Kidney (tissue), 14 donors: ENCODE results near the gene SCN10A. TPM values are rescaled to one million over a fixed set of nuclear protein-coding genes. Genes with fewer than 3 reads are reported as not detected.
A peak's percentile ranks its signal among the peaks of the same experiment; 100 is the strongest.

Experiments used
- DNase-seq, 5 donors: peaks; one replicate each; pipeline ENCODE4 v3.0.0-alpha.2; 2013 to 2020
- FAIRE-seq: peaks from 2 replicates; lab custom pipeline; 2012; peaks lifted over from hg19 to GRCh38; lab: Jason Lieb, UNC
- H3K27ac ChIP-seq, 2 donors: one replicate each; pipeline ENCODE4 v1.7.0; 2013; ENCODE audit warnings: low read depth in 2 of 2, low read length in 2 of 2, inconsistent platforms in 1 of 2
- H3K27me3 ChIP-seq: one replicate; pipeline ENCODE4 v1.7.1; 2013; ENCODE audit warnings: low read length, inconsistent platforms; ENCODE audit not compliant: control insufficient read depth, insufficient read depth
- H3K36me3 ChIP-seq, 3 donors: one replicate each; pipeline versions ENCODE4 v1.7.0 to v1.7.1; 2013; ENCODE audit warnings: low read length in 3 of 3, control low read depth in 1 of 3, inconsistent platforms in 1 of 3; ENCODE audit not compliant: insufficient read depth in 3 of 3, control insufficient read depth in 2 of 3
- H3K4me1 ChIP-seq, 3 donors: one replicate each; pipeline versions ENCODE4 v1.7.0 to v1.7.1; 2013; ENCODE audit warnings: low read length in 3 of 3, inconsistent platforms in 1 of 3, low read depth in 1 of 3; ENCODE audit not compliant: control insufficient read depth in 2 of 3, insufficient read depth in 2 of 3
- H3K4me3 ChIP-seq, 3 donors: one replicate each; pipeline versions ENCODE4 v1.7.0 to v1.8.1; 2013; ENCODE audit warnings: low read length in 3 of 3, control low read depth in 1 of 3, inconsistent platforms in 1 of 3
- H3K9ac ChIP-seq, 3 donors: one replicate each; pipeline versions ENCODE4 v1.7.0 to v1.7.1; 2013; ENCODE audit warnings: low read length in 3 of 3, control low read depth in 1 of 3, inconsistent platforms in 1 of 3
- H3K9me3 ChIP-seq, 3 donors: one replicate each; pipeline versions ENCODE4 v1.7.0 to v1.7.1; 2013; ENCODE audit warnings: low read length in 3 of 3, control low read depth in 1 of 3, inconsistent platforms in 1 of 3; ENCODE audit not compliant: control insufficient read depth in 2 of 3, insufficient read depth in 1 of 3
- CTCF ChIP-seq: IDR thresholded peaks from 3 replicates; pipeline ENCODE4 v1.5.1; 2012; ENCODE audit warnings: mild to moderate bottlenecking, moderate library complexity, borderline replicate concordance; ENCODE audit not compliant: insufficient read depth; ENCODE audit errors: extremely low read depth
- intact Hi-C: fragments of 100-400 bp; cut with DNase I; formaldehyde crosslinking; loops from one replicate; pipeline ENCODE4 v1.11.1; 2022
- polyA plus RNA-seq: library from polyadenylated mRNA; stranded (reverse); fragments of 350-450 nt; fragmentation: Illumina TruSeq; extraction: RNeasy Lipid Tissue Mini Kit (QIAGEN cat#74804); gene quantifications from one replicate; pipeline ENCODE4 v1.2.3, GENCODE V29; 2014; ENCODE audit warnings: low read depth, low replicate concordance; ENCODE audit not compliant: insufficient read depth
- total RNA-seq: library from RNA; stranded (reverse); fragmentation: NEBNext Ultra II Directional; extraction: Animal tissue kit (Norgen Biotek cat#: 25700); gene quantifications from one replicate; pipeline ENCODE4 v1.2.1, GENCODE V29; 2021
- donor health status: control.
- donor health status: control.
- donor health status: control.
- donor health status: control.
- donor health status: control.
- donor health status: DM: yes; HTN: yes; CAD: no.
- donor health status: Normal renal cell carcinoma (clear cell type).

Gene SCN10A
- total and polyA plus RNA-seq, 2 donors from 2014 or later, result not detected

GRCh38 chr3:38658841-38659240, 157.2 kb downstream of the SCN10A start:
- no peak for TF ChIP-seq CTCF
- H3K27me3 ChIP-seq, result no peaks in the 10 kb centered on the region
- H3K36me3 ChIP-seq, result no peaks in the 10 kb centered on the region
- no peak overlapping the region for H3K4me3 ChIP-seq
- FAIRE-seq (no peak), DNase-seq (peak in 2 of 5 donors; percentile 31 to 33)
- no peak overlapping the region for H3K27ac ChIP-seq
- no peaks in the 10 kb centered on the region for H3K4me1 ChIP-seq
- H3K9me3 ChIP-seq, result peaks cover 0 to 6% (median 0%) of the 10 kb centered on the region in 3 donors
- intact Hi-C loops, result loop anchor here (10.0 kb wide), 1 partner anchor 134 kb away; no protein-coding TSS in a partner anchor
- H3K9ac ChIP-seq, result no peak overlapping the region

- Histone ChIP-seq H3K36me3 (no peaks in the 10 kb centered on the region), H3K27me3 (no peaks in the 10 kb centered on the region), H3K4me1 (no peaks in the 10 kb centered on the region), H3K4me3 (no peak overlapping the region), H3K9me3 (peaks cover 0 to 5% (median 0%) of the 10 kb centered on the region in 3 donors), H3K27ac (no peak overlapping the region), H3K9ac (no peak overlapping the region)
- FAIRE-seq (no peak), DNase-seq (no peak)
- intact Hi-C loops, result loop anchor here (10.0 kb wide), 1 partner anchor 133 kb away; no protein-coding TSS in a partner anchor
- no peak for TF ChIP-seq CTCF
Observed at GRCh38 chr3:38657369-38657768, 158.6 kb downstream of the SCN10A start.

- Histone ChIP-seq H3K36me3 (no peaks in the 10 kb centered on the region), H3K27me3 (no peaks in the 10 kb centered on the region), H3K4me3 (no peak overlapping the region), H3K9me3 (no peaks in the 10 kb centered on the region), H3K9ac (no peak overlapping the region), H3K4me1 (no peaks in the 10 kb centered on the region), H3K27ac (no peak overlapping the region)
- intact Hi-C loops, result loop anchor here (10.0 kb wide), 1 partner anchor 131 kb away; no protein-coding TSS in a partner anchor
- FAIRE-seq (no peak), DNase-seq (peak in 3 of 5 donors; percentile 45 to 88 (median 81))
- no peak for TF ChIP-seq CTCF
Observed at GRCh38 chr3:38655708-38656300, 160.2 kb downstream of the SCN10A start.
